Smooth muscle cell (in vitro differentiated cells): ENCODE data around the gene ITK. TPM values are rescaled to one million over a fixed set of nuclear protein-coding genes. Genes with fewer than 3 reads are reported as not detected.

Experiments used
- DNase-seq: peaks from one replicate; lab custom pipeline; 2025; ENCODE audit not compliant: unreplicated experiment; lab: John Stamatoyannopoulos, UW
- H2AFZ ChIP-seq: fragments of 200-600 bp; sonication (generic); 2 replicates; pipeline ENCODE4 v1.6.0; 2016; ENCODE audit warnings: antibody characterized with exemption, low read depth, mild to moderate bottlenecking
- H3F3A ChIP-seq: fragments of 200-600 bp; sonication (generic); 2 replicates; pipeline ENCODE4 v1.6.0; 2017; ENCODE audit warnings: antibody characterized with exemption, low read depth
- H3K27ac ChIP-seq: fragments of 200-600 bp; sonication (generic); 2 replicates; pipeline ENCODE4 v1.5.1; 2016; ENCODE audit warnings: low read depth, mild to moderate bottlenecking
- H3K27me3 ChIP-seq: fragments of 200-600 bp; sonication (generic); 2 replicates; pipeline ENCODE4 v1.6.1; 2016; ENCODE audit warnings: low read depth, mild to moderate bottlenecking
- H3K36me3 ChIP-seq: fragments of 200-600 bp; sonication (generic); 2 replicates; pipeline ENCODE4 v1.5.1; 2016; ENCODE audit warnings: low read depth
- H3K4me1 ChIP-seq: fragments of 200-600 bp; sonication (generic); 2 replicates; pipeline ENCODE4 v1.5.1; 2016; ENCODE audit warnings: low read depth
- H3K4me2 ChIP-seq: fragments of 200-600 bp; sonication (generic); 2 replicates; pipeline ENCODE4 v1.6.0; 2016; ENCODE audit warnings: mild to moderate bottlenecking
- H3K4me3 ChIP-seq: fragments of 200-600 bp; sonication (generic); 2 replicates; pipeline ENCODE4 v1.5.1; 2016; ENCODE audit warnings: mild to moderate bottlenecking
- H3K79me2 ChIP-seq: fragments of 200-600 bp; sonication (generic); 2 replicates; pipeline ENCODE4 v1.6.0; 2016; ENCODE audit warnings: low read depth, mild to moderate bottlenecking
- H3K9ac ChIP-seq: fragments of 200-600 bp; sonication (generic); 2 replicates; pipeline ENCODE4 v1.6.0; 2016; ENCODE audit warnings: low read depth
- H3K9me3 ChIP-seq: fragments of 200-600 bp; sonication (generic); replicated peaks from 2 replicates; pipeline ENCODE4 v1.5.1; 2016; ENCODE audit warnings: low read depth
- H4K20me1 ChIP-seq: fragments of 200-600 bp; sonication (generic); 2 replicates; pipeline ENCODE4 v1.6.0; 2016; ENCODE audit warnings: low read depth
- WGBS: methylation state at CpG from one replicate; pipeline ENCODE4 v1.1.7; 2016; ENCODE audit warnings: low lambda C conversion rate; 5-methylcytosine and 5-hydroxymethylcytosine counted together
- polyA plus RNA-seq: library from polyadenylated mRNA; unstranded; fragments of >200 nt; fragmentation: Nextera tagmentation; extraction: Ambion mirVana; gene quantifications from 2 replicates; pipeline ENCODE4 v1.2.1, GENCODE V29; 2016
- total RNA-seq: library from RNA; depleted of rRNA; stranded (reverse); fragments of >200 nt; gene quantifications from 2 replicates; pipeline ENCODE4 v1.2.3, GENCODE V29; 2014
- TF ChIP-seq, protein P1 (sequence below): fragments of 200-600 bp; sonication (generic); IDR thresholded peaks from 2 replicates; pipeline ENCODE4 v1.5.1; 2017; ENCODE audit warnings: borderline replicate concordance, mild to moderate bottlenecking, antibody characterized with exemption; ENCODE audit not compliant: insufficient read depth, poor library complexity, severe bottlenecking

ITK gene
- total and polyA plus RNA-seq, 2 experiments from 2014 or later = 0.97 to 1.8 TPM

- Histone ChIP-seq H3K4me3 (no peak overlapping the region), H3K9ac (no peak overlapping the region), H3K27me3 (no peaks in the 10 kb centered on the region), H4K20me1 (no peaks in the 10 kb centered on the region), H3F3A (no peaks in the 10 kb centered on the region), H3K27ac (no peak overlapping the region), H3K9me3 (no peaks in the 10 kb centered on the region), H3K4me1 (no peaks in the 10 kb centered on the region), H3K4me2 (no peak overlapping the region), H3K79me2 (no peaks in the 10 kb centered on the region), H3K36me3 (no peaks in the 10 kb centered on the region), H2AFZ (no peak overlapping the region)
- WGBS = 95% methylated on average over 2 of the region's 2 CpGs
- TF ChIP-seq, protein P1, sequence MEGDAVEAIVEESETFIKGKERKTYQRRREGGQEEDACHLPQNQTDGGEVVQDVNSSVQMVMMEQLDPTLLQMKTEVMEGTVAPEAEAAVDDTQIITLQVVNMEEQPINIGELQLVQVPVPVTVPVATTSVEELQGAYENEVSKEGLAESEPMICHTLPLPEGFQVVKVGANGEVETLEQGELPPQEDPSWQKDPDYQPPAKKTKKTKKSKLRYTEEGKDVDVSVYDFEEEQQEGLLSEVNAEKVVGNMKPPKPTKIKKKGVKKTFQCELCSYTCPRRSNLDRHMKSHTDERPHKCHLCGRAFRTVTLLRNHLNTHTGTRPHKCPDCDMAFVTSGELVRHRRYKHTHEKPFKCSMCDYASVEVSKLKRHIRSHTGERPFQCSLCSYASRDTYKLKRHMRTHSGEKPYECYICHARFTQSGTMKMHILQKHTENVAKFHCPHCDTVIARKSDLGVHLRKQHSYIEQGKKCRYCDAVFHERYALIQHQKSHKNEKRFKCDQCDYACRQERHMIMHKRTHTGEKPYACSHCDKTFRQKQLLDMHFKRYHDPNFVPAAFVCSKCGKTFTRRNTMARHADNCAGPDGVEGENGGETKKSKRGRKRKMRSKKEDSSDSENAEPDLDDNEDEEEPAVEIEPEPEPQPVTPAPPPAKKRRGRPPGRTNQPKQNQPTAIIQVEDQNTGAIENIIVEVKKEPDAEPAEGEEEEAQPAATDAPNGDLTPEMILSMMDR = no peak
- no peak for DNase-seq
Observed at GRCh38 chr5:157278319-157279037, 97.8 kb downstream of the ITK start.

- Histone ChIP-seq H3K9ac (no peak overlapping the region), H3F3A (no peaks in the 10 kb centered on the region), H3K9me3 (no peaks in the 10 kb centered on the region), H3K4me1 (no peaks in the 10 kb centered on the region), H4K20me1 (no peaks in the 10 kb centered on the region), H3K27ac (no peak overlapping the region), H2AFZ (no peak overlapping the region), H3K27me3 (no peaks in the 10 kb centered on the region), H3K4me2 (no peak overlapping the region), H3K79me2 (no peaks in the 10 kb centered on the region), H3K4me3 (no peak overlapping the region), H3K36me3 (no peaks in the 10 kb centered on the region)
- DNase-seq = no peak
- 93% methylated on average over 7 of the region's 7 CpGs for WGBS
- TF ChIP-seq, protein P1 = no peak
Observed at GRCh38 chr5:157279605-157280239, 99.1 kb downstream of the ITK start.

DNA sequence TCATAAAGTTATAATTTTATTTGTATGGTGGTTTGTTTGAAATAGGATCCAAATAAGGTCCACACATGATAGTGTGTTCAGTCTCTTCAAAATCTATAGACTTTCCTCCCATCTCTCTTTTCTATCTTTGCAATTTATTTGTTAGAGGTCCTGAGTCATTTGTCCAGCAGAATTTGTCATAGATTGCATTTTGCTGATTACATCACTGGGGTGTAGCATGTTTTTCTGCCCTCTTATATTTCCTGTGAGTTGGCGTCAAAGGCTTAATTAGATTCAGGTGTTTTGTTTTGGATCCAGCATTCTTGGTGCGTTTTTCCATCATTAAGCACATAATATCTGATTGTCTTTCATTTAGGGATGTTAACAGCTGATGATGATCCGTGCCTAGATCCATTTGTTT, 100.3 kb downstream of the ITK start:
- 75% methylated on average over 3 of the region's 3 CpGs for WGBS
- Histone ChIP-seq H3K4me1 (no peaks in the 10 kb centered on the region), H3K27me3 (no peaks in the 10 kb centered on the region), H3K4me2 (no peak overlapping the region), H3K9ac (no peak overlapping the region), H3K36me3 (no peaks in the 10 kb centered on the region), H3K79me2 (no peaks in the 10 kb centered on the region), H3K4me3 (no peak overlapping the region), H3K27ac (no peak overlapping the region), H3F3A (no peaks in the 10 kb centered on the region), H2AFZ (no peak overlapping the region), H3K9me3 (no peaks in the 10 kb centered on the region), H4K20me1 (no peaks in the 10 kb centered on the region)
- no peak for DNase-seq
- TF ChIP-seq, protein P1 = no peak

- Histone ChIP-seq H3K4me3 (no peak overlapping the region), H3K9ac (no peak overlapping the region), H3F3A (no peaks in the 10 kb centered on the region), H3K27me3 (no peaks in the 10 kb centered on the region), H4K20me1 (no peaks in the 10 kb centered on the region), H3K4me2 (no peak overlapping the region), H3K4me1 (no peaks in the 10 kb centered on the region), H3K36me3 (no peaks in the 10 kb centered on the region), H3K79me2 (no peaks in the 10 kb centered on the region), H3K27ac (no peak overlapping the region), H2AFZ (no peak overlapping the region), H3K9me3 (no peaks in the 10 kb centered on the region)
- TF ChIP-seq, protein P1 = no peak
- DNase-seq = no peak
Observed at GRCh38 chr5:157282150-157282549, 101.5 kb downstream of the ITK start.
